ENCODE results near the gene DHX30. TPM values are rescaled to one million over a fixed set of nuclear protein-coding genes. Genes with fewer than 3 reads are reported as not detected.
A peak's percentile ranks its signal among the peaks of the same experiment; 100 is the strongest.

DHX30 gene
- total RNA-seq, 2 experiments from 2014 or later: 96.6 to 102 TPM

- Histone ChIP-seq H3K4me1 (ENCODE audit: insufficient read depth, low read length, poor library complexity, severe bottlenecking) (no peaks in the 10 kb centered on the region), H3K36me3 (ENCODE audit: insufficient read depth, low read length) (no peaks in the 10 kb centered on the region), H3K27ac (ENCODE audit: low read depth, low read length, poor library complexity, severe bottlenecking) (no peak overlapping the region), H3K4me3 (ENCODE audit: low read depth, low read length, poor library complexity, severe bottlenecking) (no peak overlapping the region), H3K4me2 (ENCODE audit: low read length) (no peak overlapping the region), H3K9me2 (ENCODE audit: insufficient read depth, low read length) (no peaks in the 10 kb centered on the region), H3K9me3 (ENCODE audit: low read length) (no peaks in the 10 kb centered on the region), H3K79me2 (ENCODE audit: insufficient read depth, low read depth, low read length) (no peaks in the 10 kb centered on the region), H2AFZ (ENCODE audit: low read length) (no peak overlapping the region), H4K20me1 (ENCODE audit: insufficient read depth, low read length) (no peaks in the 10 kb centered on the region)
- ChIA-PET POLR2A (interaction anchor here (0.6 to 1.0 kb wide), 2 partner anchors 45 to 259 kb away, joined by 3 read pairs; no protein-coding TSS in a partner anchor), CTCF (ENCODE audit: unreplicated experiment) (no interaction called here)
- intact Hi-C loops (cut with micrococcal nuclease; ENCODE audit: unreplicated experiment): no loop called here
- no peak for TF ChIP-seq EZH2phosphoT487 (IDR thresholded peaks at IDR 0.05; ENCODE audit: borderline replicate concordance, low read depth, low read length)
- no peak for TF ChIP-seq CTCF (conservative IDR thresholded peaks at IDR 0.05; ENCODE audit: low read length)
- DNase-seq (ENCODE audit: low spot score): no peak
- no TSS peak for BruUV-seq (replicated peaks)
These were observed 57.1 kb downstream of the DHX30 start for GRCh38 chr3:47859956-47860605.

- CTCF ChIA-PET (ENCODE audit: unreplicated experiment): no interaction called here
- no peak for TF ChIP-seq EZH2phosphoT487 (IDR thresholded peaks at IDR 0.05; ENCODE audit: borderline replicate concordance, low read depth, low read length)
These were observed 60.6 kb downstream of the DHX30 start for GRCh38 chr3:47863391-47864128.

GRCh38 chr3:47865192-47865591, 62.3 kb downstream of the DHX30 start:
- no peaks in the 10 kb centered on the region for H3K4me1 ChIP-seq (ENCODE audit: insufficient read depth, low read length, poor library complexity, severe bottlenecking)
- H3K4me3 ChIP-seq (ENCODE audit: low read depth, low read length, poor library complexity, severe bottlenecking): no peak overlapping the region
- no peak overlapping the region for H3K4me2 ChIP-seq (ENCODE audit: low read length)
- H3K9me2 ChIP-seq (ENCODE audit: insufficient read depth, low read length): no peaks in the 10 kb centered on the region
- TF ChIP-seq EZH2phosphoT487 (IDR thresholded peaks at IDR 0.05; ENCODE audit: borderline replicate concordance, low read depth, low read length): no peak
- 0 out of 2 replicates have a peak, but pooled peaks have one; percentile 22 for TF ChIP-seq CTCF (conservative IDR thresholded peaks at IDR 0.05; ENCODE audit: low read length)
- no peaks in the 10 kb centered on the region for H3K79me2 ChIP-seq (ENCODE audit: insufficient read depth, low read depth, low read length)
- no peak overlapping the region for H2AFZ ChIP-seq (ENCODE audit: low read length)
- peaks cover 19% of the 10 kb centered on the region; the same call in 1 of the 2 replicates for H3K36me3 ChIP-seq (ENCODE audit: insufficient read depth, low read length)
- H4K20me1 ChIP-seq (ENCODE audit: insufficient read depth, low read length): no peaks in the 10 kb centered on the region
- DNase-seq (ENCODE audit: low spot score): no peak
- intact Hi-C loops (cut with micrococcal nuclease; ENCODE audit: unreplicated experiment): no loop called here
- H3K9me3 ChIP-seq (ENCODE audit: low read length): no peaks in the 10 kb centered on the region
- POLR2A ChIA-PET: interaction anchor here (0.9 kb wide), 1 partner anchor 24 kb away, joined by 3 read pairs; no protein-coding TSS in a partner anchor
- no TSS peak for BruUV-seq (replicated peaks)
- CTCF ChIA-PET (ENCODE audit: unreplicated experiment): no interaction called here
- H3K27ac ChIP-seq (ENCODE audit: low read depth, low read length, poor library complexity, severe bottlenecking): no peak overlapping the region

More at GRCh38 chr3:47863391-47864128, 60.6 kb downstream of the DHX30 start:
- no peaks in the 10 kb centered on the region for H3K9me3 ChIP-seq (ENCODE audit: low read length)
- H3K9me2 ChIP-seq (ENCODE audit: insufficient read depth, low read length): no peaks in the 10 kb centered on the region
- peaks cover 9% of the 10 kb centered on the region; the same call in 1 of the 2 replicates for H3K36me3 ChIP-seq (ENCODE audit: insufficient read depth, low read length)
- intact Hi-C loops (cut with micrococcal nuclease; ENCODE audit: unreplicated experiment): no loop called here
- DNase-seq (ENCODE audit: low spot score): no peak
- H3K79me2 ChIP-seq (ENCODE audit: insufficient read depth, low read depth, low read length): no peaks in the 10 kb centered on the region
- POLR2A ChIA-PET: interaction anchor here (0.6 to 0.8 kb wide), 2 partner anchors 34 to 381 kb away, joined by 3 read pairs; no protein-coding TSS in a partner anchor
- no peak overlapping the region for H3K4me3 ChIP-seq (ENCODE audit: low read depth, low read length, poor library complexity, severe bottlenecking)
- H4K20me1 ChIP-seq (ENCODE audit: insufficient read depth, low read length): no peaks in the 10 kb centered on the region
- H2AFZ ChIP-seq (ENCODE audit: low read length): no peak overlapping the region
- H3K4me2 ChIP-seq (ENCODE audit: low read length): no peak overlapping the region
- H3K4me1 ChIP-seq (ENCODE audit: insufficient read depth, low read length, poor library complexity, severe bottlenecking): no peaks in the 10 kb centered on the region
- no TSS peak for BruUV-seq (replicated peaks)
- H3K27ac ChIP-seq (ENCODE audit: low read depth, low read length, poor library complexity, severe bottlenecking): no peak overlapping the region
